PC-3 (cell line): Measurements from ENCODE around the gene MYO7A. TPM values are rescaled to one million over a fixed set of nuclear protein-coding genes. Genes with fewer than 3 reads are reported as not detected.

Source experiments
- ATAC-seq: fragments of 200-7000 bp; cut with Tn5 transposase; 2 replicates; pipeline ENCODE4 v1.9.1; 2020; ENCODE audit warnings: mild to moderate bottlenecking, moderate library complexity
- BruUV-seq: library from RNA; stranded (reverse); fragments of 400-500 nt; replicated peaks from 2 replicates; lab custom pipeline; 2021; lab: Mats Ljungman, UMichigan
- CTCF ChIA-PET: fragments of 300-600 bp; sonication (Branson Sonifier 250); formaldehyde crosslinking; loops from one replicate; lab custom pipeline; 2022; ENCODE audit warnings: antibody characterized with exemption; lab: Charles Lee
- POLR2A ChIA-PET: fragments of 300-600 bp; sonication (Branson Sonifier 250); formaldehyde crosslinking; loops from one replicate; lab custom pipeline; 2022; ENCODE audit warnings: antibody characterized with exemption; ENCODE audit not compliant: unreplicated experiment; lab: Charles Lee
- DNase-seq: peaks from one replicate; pipeline ENCODE4 v3.0.0-alpha.2; 2015
- H2AFZ ChIP-seq: fragments of 300-600 bp; sonication (generic); 2 replicates; pipeline ENCODE4 v1.6.0; 2016; ENCODE audit warnings: antibody characterized with exemption, low read length
- H3F3A ChIP-seq: fragments of 300-600 bp; sonication (generic); one replicate; pipeline ENCODE4 v1.6.0; 2017; ENCODE audit warnings: antibody characterized with exemption, low read length, control low read depth, mild to moderate bottlenecking; ENCODE audit not compliant: unreplicated experiment
- H3K27ac ChIP-seq: fragments of 300-600 bp; sonication (generic); 2 replicates; pipeline ENCODE4 v1.5.1; 2016; ENCODE audit warnings: mild to moderate bottlenecking, low read length
- H3K27me3 ChIP-seq: fragments of 300-600 bp; sonication (generic); 2 replicates; pipeline ENCODE4 v1.6.1; 2016; ENCODE audit warnings: low read length, mixed read lengths
- H3K36me3 ChIP-seq: fragments of 300-600 bp; sonication (generic); 2 replicates; pipeline ENCODE4 v1.6.1; 2016; ENCODE audit warnings: low read depth, mixed run types, low read length, mixed read lengths
- H3K4me1 ChIP-seq: fragments of 300-600 bp; sonication (generic); 2 replicates; pipeline ENCODE4 v1.5.1; 2016; ENCODE audit warnings: low read length; ENCODE audit not compliant: insufficient read depth
- H3K4me2 ChIP-seq: fragments of 300-600 bp; sonication (generic); 2 replicates; pipeline ENCODE4 v1.6.0; 2016; ENCODE audit warnings: low read length
- H3K4me3 ChIP-seq: fragments of 300-600 bp; sonication (generic); 2 replicates; pipeline ENCODE4 v1.5.1; 2016; ENCODE audit warnings: mild to moderate bottlenecking, low read length, mixed read lengths
- H3K79me2 ChIP-seq: fragments of 300-600 bp; sonication (generic); 2 replicates; pipeline ENCODE4 v1.6.1; 2017; ENCODE audit warnings: low read length, mixed read lengths
- H3K9ac ChIP-seq: fragments of 300-600 bp; sonication (generic); 2 replicates; pipeline ENCODE4 v1.6.0; 2016; ENCODE audit warnings: mild to moderate bottlenecking, low read length
- H3K9me2 ChIP-seq: fragments of 300-600 bp; sonication (generic); replicated peaks from 2 replicates; pipeline ENCODE4 v1.6.1; 2016; ENCODE audit warnings: mixed run types, low read length, mixed read lengths
- H3K9me3 ChIP-seq: fragments of 300-600 bp; sonication (generic); 2 replicates; pipeline ENCODE4 v1.6.1; 2016; ENCODE audit warnings: low read length, mixed read lengths
- H4K20me1 ChIP-seq: fragments of 300-600 bp; sonication (generic); 2 replicates; pipeline ENCODE4 v1.6.1; 2016; ENCODE audit warnings: low read length, mixed read lengths
- CTCF ChIP-seq: fragments of 300-600 bp; sonication (generic); conservative IDR thresholded peaks from 2 replicates; pipeline ENCODE4 v1.5.1; 2017; ENCODE audit warnings: antibody characterized with exemption, low read depth, mild to moderate bottlenecking, low read length
- EZH2 ChIP-seq: fragments of 300-600 bp; sonication (generic); IDR thresholded peaks from one replicate; pipeline ENCODE4 v1.6.1; 2017; ENCODE audit warnings: antibody characterized with exemption, mild to moderate bottlenecking, low read length; ENCODE audit not compliant: unreplicated experiment
- EZH2phosphoT487 ChIP-seq: fragments of 300-600 bp; sonication (generic); IDR thresholded peaks from 2 replicates; pipeline ENCODE4 v1.6.1; 2018; ENCODE audit warnings: mild to moderate bottlenecking, antibody characterized with exemption, low read length, borderline replicate concordance
- intact Hi-C: fragments of 100-400 bp; cut with micrococcal nuclease; formaldehyde crosslinking; loops from 2 replicates; pipeline ENCODE4 v1.9.0; 2023
- total RNA-seq: library from RNA; depleted of rRNA; stranded (reverse); fragments of >200 nt; gene quantifications from 2 replicates; pipeline ENCODE4 v1.2.3, GENCODE V29; 2014

MYO7A gene
- total RNA-seq, 1 experiment from 2014 or later = 0.66 TPM

- Histone ChIP-seq H3F3A (no peaks in the 10 kb centered on the region), H3K9ac (no peak overlapping the region), H3K4me2 (no peak overlapping the region), H3K4me3 (no peak overlapping the region), H3K36me3 (no peaks in the 10 kb centered on the region), H3K9me2 (no peaks in the 10 kb centered on the region), H3K79me2 (no peaks in the 10 kb centered on the region), H4K20me1 (no peaks in the 10 kb centered on the region), H3K4me1 (no peaks in the 10 kb centered on the region), H3K27me3 (peaks cover 12% of the 10 kb centered on the region), H3K9me3 (no peaks in the 10 kb centered on the region), H2AFZ (no peak overlapping the region), H3K27ac (no peak overlapping the region)
- ATAC-seq (no peak), DNase-seq (no peak)
- POLR2A ChIA-PET = no interaction called here
- intact Hi-C loops = no loop called here
- BruUV-seq = no TSS peak
- CTCF ChIA-PET = no interaction called here
- no peak for TF ChIP-seq EZH2phosphoT487
- no peak for TF ChIP-seq EZH2
- TF ChIP-seq CTCF = no peak
Observed at GRCh38 chr11:77178150-77178549, 50.1 kb downstream of the MYO7A start.

- Histone ChIP-seq H3K27ac (no peak overlapping the region), H3K36me3 (no peaks in the 10 kb centered on the region), H3K9me2 (no peaks in the 10 kb centered on the region), H4K20me1 (no peaks in the 10 kb centered on the region), H3K9me3 (no peaks in the 10 kb centered on the region), H3K4me3 (no peak overlapping the region), H3K4me2 (no peak overlapping the region), H2AFZ (no peak overlapping the region), H3K9ac (no peak overlapping the region), H3K27me3 (peaks cover 21% of the 10 kb centered on the region), H3F3A (no peaks in the 10 kb centered on the region), H3K79me2 (no peaks in the 10 kb centered on the region), H3K4me1 (no peaks in the 10 kb centered on the region)
- DNase-seq = no peak
- TF ChIP-seq EZH2phosphoT487 = no peak
- TF ChIP-seq CTCF = no peak
- TF ChIP-seq EZH2 = no peak
- POLR2A ChIA-PET = no interaction called here
- ATAC-seq = no peak
- intact Hi-C loops = no loop called here
- no TSS peak for BruUV-seq
- CTCF ChIA-PET = no interaction called here
Observed at GRCh38 chr11:77179048-77179447, 51.0 kb downstream of the MYO7A start.

- intact Hi-C loops = no loop called here
- no peak overlapping the region for H3K4me3 ChIP-seq
- no peaks in the 10 kb centered on the region for H3K36me3 ChIP-seq
- H3K9ac ChIP-seq = no peak overlapping the region
- no peaks in the 10 kb centered on the region for H3K4me1 ChIP-seq
- DNase-seq (no peak), ATAC-seq (no peak)
- H3K27ac ChIP-seq = no peak overlapping the region
- H3K27me3 ChIP-seq = peaks cover 27% of the 10 kb centered on the region
- no TSS peak for BruUV-seq
- no peak for TF ChIP-seq CTCF
- TF ChIP-seq EZH2phosphoT487 = no peak
- no peak for TF ChIP-seq EZH2
- H3K9me2 ChIP-seq = no peaks in the 10 kb centered on the region
- ChIA-PET CTCF (no interaction called here), POLR2A (no interaction called here)
- H3K9me3 ChIP-seq = no peaks in the 10 kb centered on the region
- H3K79me2 ChIP-seq = no peaks in the 10 kb centered on the region
- no peak overlapping the region for H3K4me2 ChIP-seq
- H2AFZ ChIP-seq = no peak overlapping the region
- no peaks in the 10 kb centered on the region for H4K20me1 ChIP-seq
- no peaks in the 10 kb centered on the region for H3F3A ChIP-seq
Observed at GRCh38 chr11:77179681-77180080, 51.6 kb downstream of the MYO7A start.
